Adrenal gland (tissue), 12 donors: Measurements from ENCODE around the gene NME4. TPM values are rescaled to one million over a fixed set of nuclear protein-coding genes. Genes with fewer than 3 reads are reported as not detected.

ENCODE experiments used
- DNase-seq, 7 donors: peaks; one replicate each; pipeline ENCODE4 v3.0.0-alpha.2; 2019 to 2020
- H3K27ac ChIP-seq, 5 donors: fragments of 200-600 bp; sonication (generic) in 4 of 5; 1 replicate in 3 of 5; 2 replicates in 2 of 5; pipeline versions ENCODE4 v1.5.1 to v1.8.0; 2016 to 2020; ENCODE audit warnings: mild to moderate bottlenecking in 1 of 5
- H3K27me3 ChIP-seq: fragments of 200-600 bp; 2 replicates; pipeline ENCODE4 v1.8.0; 2021
- H3K36me3 ChIP-seq, 2 donors: fragments of 200-600 bp; replicated peaks in 1 of 2; 1 replicate in 1 of 2; 2 replicates in 1 of 2; pipeline versions ENCODE4 v1.5.1 to v1.8.0; 2018 to 2022
- H3K4me1 ChIP-seq, 2 donors: fragments of 200-600 bp; replicated peaks in 1 of 2; 1 replicate in 1 of 2; 2 replicates in 1 of 2; pipeline versions ENCODE4 v1.5.1 to v1.8.0; 2018 to 2021
- H3K4me3 ChIP-seq, 4 donors: fragments of 200-600 bp; sonication (generic) in 3 of 4; one replicate each; pipeline ENCODE4 v1.5.1; 2016 to 2018
- H3K9me3 ChIP-seq, 3 donors: fragments of 200-600 bp; sonication (generic) in 1 of 3; replicated peaks in 1 of 3; 1 replicate in 2 of 3; 2 replicates in 1 of 3; pipeline versions ENCODE4 v1.5.1 to v1.8.0; 2016 to 2021
- POLR2A ChIP-seq, 2 donors: fragments of 450-650 bp; IDR thresholded peaks; one replicate each; pipeline ENCODE4 v1.6.1; 2017; ENCODE audit warnings: antibody characterized with exemption in 2 of 2, mild to moderate bottlenecking in 2 of 2, moderate library complexity in 1 of 2
- WGBS, 4 donors: extraction: QIAGEN DNeasy Blood & Tissue Kit in 2 of 4; methylation state at CpG; one replicate each; pipeline versions ENCODE4 v1.1.5 to v1.1.7; 2013 to 2017; 5-methylcytosine and 5-hydroxymethylcytosine counted together
- intact Hi-C, 2 donors: fragments of 100-400 bp; cut with DNase I; formaldehyde crosslinking; loops; one replicate each; pipeline versions ENCODE4 v1.14.1 to v1.15.0; 2022 to 2023
- polyA plus RNA-seq, 3 donors: library from polyadenylated mRNA; stranded (reverse); fragments of 200-250 nt in 2 of 3; fragments of 350-450 nt in 1 of 3; fragmentation: Illumina TruSeq in 1 of 3; extraction: RNeasy Lipid Tissue Mini Kit (QIAGEN cat#74804) in 1 of 3; gene quantifications; one replicate each; pipeline ENCODE4 v1.2.3, GENCODE V29; 2013 to 2014
- total RNA-seq, 9 donors: library from RNA; depleted of rRNA in 4 of 9; stranded (reverse); fragments of >200 nt in 4 of 9; fragments of 120-200 nt in 1 of 9; fragmentation: NEBNext Ultra II Directional in 1 of 9; extraction: Animal tissue kit (Norgen Biotek cat#: 25700) in 1 of 9; gene quantifications; one replicate each; pipeline versions ENCODE4 v1.1.0 to v1.2.4, GENCODE V29; 2013 to 2023
- TF ChIP-seq, protein P1 (sequence below), 6 experiments: fragments of 450-650 bp in 4 of 6; fragments of 200-600 bp in 2 of 6; sonication (generic) in 1 of 6; IDR thresholded peaks; 1 replicate in 5 of 6; 2 replicates in 1 of 6; pipeline versions ENCODE4 v1.5.1 to v1.8.0; 2016 to 2021; ENCODE audit warnings: antibody characterized with exemption in 6 of 6, mild to moderate bottlenecking in 2 of 6, moderate library complexity in 1 of 6
- donor health status: healthy with polysubstance abuse.
- donor health status: Bipolar disorder and iron deficiency.
- donor health status: DM: yes; HTN: yes; CAD: no.
- donor health status: DM: no; HTN: no; CAD: no.
- donor health status: DM: no; HTN: no; CAD: no.
- donor health status: DM: yes; HTN: yes; CAD: no.

NME4 gene
- total and polyA plus RNA-seq, 12 donors = 67.8 to 492 (median 169) TPM

DNA sequence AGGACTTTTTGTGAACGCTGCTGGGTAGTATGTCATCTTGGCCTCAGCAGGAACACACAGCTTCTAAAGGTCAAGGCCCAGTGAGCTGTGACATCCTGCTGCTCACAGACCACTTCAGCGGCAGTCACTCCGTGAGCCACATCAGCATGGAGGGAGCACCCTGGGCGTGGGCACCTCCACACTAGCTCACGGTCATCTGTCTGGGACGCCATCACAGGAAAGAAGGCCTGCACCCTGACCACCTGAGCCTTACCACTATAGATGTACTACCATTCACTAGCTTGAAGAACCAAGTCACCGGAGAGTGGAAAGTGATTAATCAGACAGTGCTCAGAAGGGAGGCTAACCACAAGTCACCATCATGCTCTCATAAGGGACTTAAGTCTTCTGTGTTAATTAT is 47.8 kb upstream of the NME4 start:
- 38 to 53% (median 44%) methylated on average over 6 to 7 of the region's 7 CpGs for WGBS, 4 donors
- peak in 6 of 7 donors; percentile 30 to 75 (median 64) for DNase-seq
- Histone ChIP-seq H3K4me3 (no peak overlapping the region), H3K36me3 (peaks cover 0 to 10% of the 10 kb centered on the region in 2 donors), H3K4me1 (peaks cover 19 to 28% of the 10 kb centered on the region in 2 donors), H3K9me3 (no peaks in the 10 kb centered on the region), H3K27me3 (no peaks in the 10 kb centered on the region), H3K27ac (peak overlapping the region in 1 of 5 donors; percentile 58)
- intact Hi-C loops = no loop called here
- TF ChIP-seq POLR2A (IDR thresholded peaks at IDR 0.05) = peak in 1 of 2 donors; percentile 40
- TF ChIP-seq, protein P1, sequence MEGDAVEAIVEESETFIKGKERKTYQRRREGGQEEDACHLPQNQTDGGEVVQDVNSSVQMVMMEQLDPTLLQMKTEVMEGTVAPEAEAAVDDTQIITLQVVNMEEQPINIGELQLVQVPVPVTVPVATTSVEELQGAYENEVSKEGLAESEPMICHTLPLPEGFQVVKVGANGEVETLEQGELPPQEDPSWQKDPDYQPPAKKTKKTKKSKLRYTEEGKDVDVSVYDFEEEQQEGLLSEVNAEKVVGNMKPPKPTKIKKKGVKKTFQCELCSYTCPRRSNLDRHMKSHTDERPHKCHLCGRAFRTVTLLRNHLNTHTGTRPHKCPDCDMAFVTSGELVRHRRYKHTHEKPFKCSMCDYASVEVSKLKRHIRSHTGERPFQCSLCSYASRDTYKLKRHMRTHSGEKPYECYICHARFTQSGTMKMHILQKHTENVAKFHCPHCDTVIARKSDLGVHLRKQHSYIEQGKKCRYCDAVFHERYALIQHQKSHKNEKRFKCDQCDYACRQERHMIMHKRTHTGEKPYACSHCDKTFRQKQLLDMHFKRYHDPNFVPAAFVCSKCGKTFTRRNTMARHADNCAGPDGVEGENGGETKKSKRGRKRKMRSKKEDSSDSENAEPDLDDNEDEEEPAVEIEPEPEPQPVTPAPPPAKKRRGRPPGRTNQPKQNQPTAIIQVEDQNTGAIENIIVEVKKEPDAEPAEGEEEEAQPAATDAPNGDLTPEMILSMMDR (IDR thresholded peaks at IDR 0.05) = no peak

DNA sequence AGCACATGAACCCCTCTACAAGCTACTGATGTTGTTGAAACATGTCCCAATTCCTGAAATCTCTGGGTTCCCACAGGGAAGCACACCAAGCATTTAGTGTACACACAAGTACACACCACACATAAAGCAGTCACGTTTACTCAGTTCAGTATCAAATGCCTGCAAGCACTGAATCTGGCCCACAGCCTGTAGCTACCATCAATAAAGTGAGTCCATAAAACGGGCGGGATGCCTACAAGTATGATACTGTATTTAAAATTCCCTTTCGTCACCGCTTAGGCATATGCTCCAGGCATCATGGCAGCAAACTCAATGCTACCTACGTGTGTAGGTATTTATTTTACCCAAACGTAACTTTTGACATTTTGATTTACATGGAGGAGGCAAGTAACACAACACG is 46.8 kb upstream of the NME4 start:
- no peak overlapping the region for H3K4me3 ChIP-seq
- intact Hi-C loops = loop anchor here (10.0 kb wide), 1 partner anchor 115 kb away; the partner anchor contains the start of gene FAM234A (in 2 of the 2)
- WGBS, 4 donors = 81 to 92% (median 88%) methylated on average over 8 of the region's 8 CpGs

DNA sequence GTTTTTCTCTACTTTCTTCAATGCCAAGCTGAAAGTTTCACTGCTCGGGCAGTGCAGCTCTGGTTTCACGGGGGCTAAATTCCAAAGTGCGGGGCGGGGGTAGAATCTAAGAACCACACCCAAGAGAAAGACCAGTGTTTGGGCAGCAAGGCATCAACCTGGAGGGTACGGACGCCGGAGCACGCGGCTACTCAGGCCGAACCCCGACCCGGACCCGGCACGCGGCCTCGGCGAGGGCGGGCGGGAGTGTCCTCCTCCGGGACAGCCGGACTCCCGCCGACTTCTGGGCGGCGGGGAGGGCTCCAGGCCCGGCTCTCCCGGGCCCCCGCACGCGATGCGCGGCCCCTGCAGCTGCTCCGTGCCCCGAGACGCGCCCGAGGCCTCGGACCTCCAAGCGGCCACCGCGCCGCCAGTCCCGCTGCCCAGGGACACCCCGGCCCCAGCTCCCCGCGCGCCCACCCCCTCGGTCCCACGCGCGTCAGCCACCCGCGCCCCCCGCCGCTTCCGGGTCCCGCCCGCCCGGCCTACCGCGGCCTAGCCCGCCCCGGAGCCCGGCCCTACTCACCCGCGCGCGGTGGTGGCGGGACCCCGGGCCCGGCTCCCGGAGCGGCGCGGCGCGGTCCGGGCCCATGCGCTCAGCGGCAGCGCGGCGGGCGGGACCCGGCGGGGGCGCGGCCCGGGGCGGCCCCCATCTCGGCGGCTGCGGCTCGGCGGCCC is 45.0 kb upstream of the NME4 start:
- no peaks in the 10 kb centered on the region for H3K27me3 ChIP-seq
- no peaks in the 10 kb centered on the region for H3K36me3 ChIP-seq
- peak in 1 of 7 donors; percentile 58 for DNase-seq
- WGBS, 4 donors = 0 to 22% (median 2%) methylated on average over 4 to 93 of the region's 95 CpGs
- peak overlapping the region in 3 of 4 donors; percentile 11 to 89 (median 56) for H3K4me3 ChIP-seq
- intact Hi-C loops = loop anchor here (10.0 kb wide), 1 partner anchor 117 kb away; the partner anchor contains the start of gene FAM234A (in 2 of the 2)
- no peak for TF ChIP-seq POLR2A (IDR thresholded peaks at IDR 0.05)
- TF ChIP-seq, protein P1 (IDR thresholded peaks at IDR 0.05) = no peak
- peak overlapping the region in 2 of 5 donors; percentile 47 to 85 for H3K27ac ChIP-seq
- H3K4me1 ChIP-seq = peaks cover 19 to 28% of the 10 kb centered on the region in 2 donors
- no peaks in the 10 kb centered on the region for H3K9me3 ChIP-seq

More for the DNA sequence above, 46.8 kb upstream of the NME4 start:
- Histone ChIP-seq H3K27ac (no peak overlapping the region), H3K4me1 (peaks cover 19 to 28% of the 10 kb centered on the region in 2 donors), H3K36me3 (peaks cover 0 to 10% of the 10 kb centered on the region in 2 donors), H3K9me3 (no peaks in the 10 kb centered on the region), H3K27me3 (no peaks in the 10 kb centered on the region)
- TF ChIP-seq POLR2A (IDR thresholded peaks at IDR 0.05) = no peak
- TF ChIP-seq, protein P1 (IDR thresholded peaks at IDR 0.05) = no peak
- no peak for DNase-seq

DNA sequence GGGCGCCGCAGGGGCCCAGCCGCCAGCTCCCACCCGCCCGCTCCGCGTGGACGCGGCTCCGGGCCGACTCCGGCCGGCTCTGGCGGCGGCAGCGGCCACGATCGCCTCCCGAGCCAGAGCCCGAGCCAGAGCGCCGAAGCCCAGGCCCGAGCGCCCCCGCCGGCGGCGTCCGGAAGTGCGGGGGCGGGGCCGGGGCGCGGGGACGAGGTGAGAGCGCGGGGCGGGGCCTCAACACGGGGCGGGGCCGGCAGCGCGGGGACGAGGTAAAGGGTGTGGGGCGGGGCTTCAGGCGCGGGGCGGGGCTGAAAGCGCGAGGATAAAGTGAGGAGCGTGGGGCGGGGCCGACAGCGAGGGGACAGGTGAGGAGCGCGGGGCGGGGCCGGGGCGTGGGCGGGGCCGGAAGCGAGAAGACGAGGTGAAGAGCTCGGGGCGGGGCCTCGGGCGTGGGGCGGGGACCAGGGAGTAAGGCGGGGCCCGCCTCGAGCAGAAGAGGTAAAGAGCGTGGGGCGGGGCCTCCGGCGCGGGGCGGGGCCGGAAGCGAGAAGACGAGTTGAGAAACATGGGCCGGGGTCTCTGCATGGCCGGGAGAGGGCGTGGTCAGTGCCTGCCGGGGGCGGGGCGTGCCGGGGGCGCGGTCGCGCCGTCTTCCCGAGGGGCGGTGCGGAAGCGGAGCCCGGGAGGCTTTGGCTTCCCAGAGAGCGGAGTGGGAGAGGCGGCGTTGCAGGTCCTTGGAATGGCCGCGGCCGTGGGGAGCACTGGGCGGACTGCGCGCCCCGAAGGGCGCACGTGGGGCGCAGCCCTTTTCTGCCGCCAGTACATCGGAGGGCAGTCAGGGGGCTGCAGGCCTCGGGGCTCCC is 44.2 kb upstream of the NME4 start, which contains the start of gene AXIN1:
AXIN1 (minus strand) TSS at position 177 of the 857 bp plus-strand sequence. CDS start 5,698 bp downstream, outside the sequence.
- H3K27me3 ChIP-seq = no peaks in the 10 kb centered on the region
- peak; percentile 100 for DNase-seq
- peak within 1 kb of the TSS in 3 of 4 donors; percentile 11 to 89 (median 56) for H3K4me3 ChIP-seq
- peak; percentile 49 to 58 for TF ChIP-seq POLR2A (IDR thresholded peaks at IDR 0.05)
- TF ChIP-seq, protein P1 (IDR thresholded peaks at IDR 0.05) = peak in 3 of 6 experiments; percentile 47 to 72 (median 69)
- intact Hi-C loops = loop anchor here (10.0 kb wide), 1 partner anchor 118 kb away; the partner anchor contains the start of gene FAM234A (in 2 of the 2)
- H3K36me3 ChIP-seq = no peaks in the 10 kb centered on the region
- peaks cover 19 to 28% of the 10 kb centered on the region in 2 donors for H3K4me1 ChIP-seq
- H3K27ac ChIP-seq = peak within 1 kb of the TSS in 2 of 5 donors; percentile 47 to 85
- WGBS, 4 donors = 1 to 2% (median 1%) methylated on average over 16 to 113 of the region's 113 CpGs
- H3K9me3 ChIP-seq = no peaks in the 10 kb centered on the region
